GM19463 (cell line): Measurements from ENCODE around the gene UBAP1.
"Not testable (repeated sequence)": the region's sequence is repeated elsewhere in the genome, so short reads cannot be mapped to it uniquely, and the experiment has no call there.

Experiments
- ATAC-seq: cut with Tn5 transposase; IDR thresholded peaks from one replicate; pipeline ENCODE4 v1.9.1; 2021; ENCODE audit warnings: mild to moderate bottlenecking, moderate library complexity; ENCODE audit not compliant: unreplicated experiment

The UBAP1 gene

GRCh38 chr9:34256987-34257585 is 78.2 kb downstream of the UBAP1 start:
- ATAC-seq, result no peak

- ATAC-seq, result no peak
Measured at GRCh38 chr9:34259315-34259714, 80.5 kb downstream of the UBAP1 start.

GRCh38 chr9:34262971-34263370 is 84.1 kb downstream of the UBAP1 start:
- no peak for ATAC-seq

- ATAC-seq, result no peak
Measured at GRCh38 chr9:34267660-34268059, 88.8 kb downstream of the UBAP1 start.

GRCh38 chr9:34271265-34272006 is 92.6 kb downstream of the UBAP1 start:
- no peak for ATAC-seq

GRCh38 chr9:34272101-34272541 is 93.3 kb downstream of the UBAP1 start:
- ATAC-seq, result no peak

- not testable (repeated sequence) for ATAC-seq
Measured at GRCh38 chr9:34273588-34273987, 94.7 kb downstream of the UBAP1 start.

GRCh38 chr9:34275811-34276210 is 97.0 kb downstream of the UBAP1 start:
- ATAC-seq, result no peak

GRCh38 chr9:34276772-34277171 is 97.9 kb downstream of the UBAP1 start:
- no peak for ATAC-seq

- ATAC-seq, result no peak
Measured at GRCh38 chr9:34279411-34279810, 100.6 kb downstream of the UBAP1 start.

GRCh38 chr9:34282096-34282495 is 103.3 kb downstream of the UBAP1 start:
- ATAC-seq, result no peak

GRCh38 chr9:34289159-34289558 is 110.3 kb downstream of the UBAP1 start:
- no peak for ATAC-seq

- no peak for ATAC-seq
Measured at GRCh38 chr9:34291023-34291422, 112.2 kb downstream of the UBAP1 start.

- ATAC-seq, result no peak
Measured at GRCh38 chr9:34291423-34291822, 112.6 kb downstream of the UBAP1 start.

GRCh38 chr9:34292552-34292951 is 113.7 kb downstream of the UBAP1 start:
- no peak for ATAC-seq

- not testable (repeated sequence) for ATAC-seq
Measured at GRCh38 chr9:34301064-34301463, 122.2 kb downstream of the UBAP1 start.
